HL-60/S4 treated with retinoic acid at 250 ng/mL for 4 days and 3 days (cell line): ENCODE results near the gene CAPN12.

Source experiments
- in situ Hi-C: fragments of 300-500 bp; cut with MboI; formaldehyde crosslinking; loops from 2 replicates; pipeline ENCODE4 v1.7.0; 2022; ENCODE audit warnings: low sequenced_read_pairs

CAPN12 gene

GRCh38 chr19:38697197-38697596 is 47.1 kb downstream of the CAPN12 start:
- in situ Hi-C loops = no loop called here

GRCh38 chr19:38696729-38697055 is 47.6 kb downstream of the CAPN12 start:
- in situ Hi-C loops = no loop called here

GRCh38 chr19:38695832-38696728 is 48.2 kb downstream of the CAPN12 start:
- in situ Hi-C loops = no loop called here

- in situ Hi-C loops = no loop called here
These were observed 49.0 kb downstream of the CAPN12 start for GRCh38 chr19:38695317-38695683.

GRCh38 chr19:38693380-38694223 is 50.7 kb downstream of the CAPN12 start:
- in situ Hi-C loops = no loop called here

GRCh38 chr19:38692458-38693379 is 51.6 kb downstream of the CAPN12 start:
- in situ Hi-C loops = no loop called here

GRCh38 chr19:38691938-38692457 is 52.3 kb downstream of the CAPN12 start:
- in situ Hi-C loops = no loop called here

- in situ Hi-C loops = no loop called here
These were observed 53.4 kb downstream of the CAPN12 start for GRCh38 chr19:38690832-38691231.

- in situ Hi-C loops = no loop called here
These were observed 54.1 kb downstream of the CAPN12 start for GRCh38 chr19:38690146-38690545.

GRCh38 chr19:38687837-38688378 is 56.4 kb downstream of the CAPN12 start:
- in situ Hi-C loops = no loop called here

GRCh38 chr19:38686530-38686888 is 57.8 kb downstream of the CAPN12 start:
- in situ Hi-C loops = no loop called here

GRCh38 chr19:38685666-38686529 is 58.4 kb downstream of the CAPN12 start:
- in situ Hi-C loops = no loop called here

GRCh38 chr19:38684862-38685665 is 59.2 kb downstream of the CAPN12 start:
- in situ Hi-C loops = no loop called here

- in situ Hi-C loops = no loop called here
These were observed 60.0 kb downstream of the CAPN12 start for GRCh38 chr19:38684078-38684861.

- in situ Hi-C loops = no loop called here
These were observed 60.7 kb downstream of the CAPN12 start for GRCh38 chr19:38683393-38684077.

GRCh38 chr19:38682872-38683392 is 61.3 kb downstream of the CAPN12 start:
- in situ Hi-C loops = no loop called here

GRCh38 chr19:38682195-38682867 is 61.9 kb downstream of the CAPN12 start:
- in situ Hi-C loops = no loop called here
